KMS-11 (cell line): ENCODE data around the gene DYNLL1.
A peak's percentile ranks its signal among the peaks of the same experiment; 100 is the strongest.

Experiments
- H2AFZ ChIP-seq: fragments of 200-600 bp; sonication (generic); 2 replicates; pipeline ENCODE4 v1.6.1; 2016; ENCODE audit warnings: antibody characterized with exemption, mixed run types, low read depth
- H3K27ac ChIP-seq: fragments of 200-600 bp; sonication (generic); 2 replicates; pipeline ENCODE4 v1.6.1; 2016; ENCODE audit warnings: mild to moderate bottlenecking, mixed run types
- H3K27me3 ChIP-seq: fragments of 200-600 bp; sonication (generic); 2 replicates; pipeline ENCODE4 v1.6.1; 2017; ENCODE audit warnings: mild to moderate bottlenecking, low read depth, mixed run types, moderate library complexity; ENCODE audit not compliant: insufficient read depth
- H3K36me3 ChIP-seq: fragments of 200-600 bp; sonication (generic); 2 replicates; pipeline ENCODE4 v1.6.1; 2017; ENCODE audit warnings: mild to moderate bottlenecking, mixed run types; ENCODE audit not compliant: insufficient read depth
- H3K4me1 ChIP-seq: fragments of 200-600 bp; sonication (generic); 2 replicates; pipeline ENCODE4 v1.6.1; 2016; ENCODE audit warnings: mild to moderate bottlenecking, low read depth, mixed run types; ENCODE audit not compliant: poor library complexity, severe bottlenecking
- H3K4me2 ChIP-seq: fragments of 200-600 bp; sonication (generic); 2 replicates; pipeline ENCODE4 v1.7.0; 2016; ENCODE audit warnings: mild to moderate bottlenecking, mixed run types
- H3K4me3 ChIP-seq: fragments of 200-600 bp; sonication (generic); IDR thresholded peaks from 2 replicates; pipeline ENCODE4 v1.6.1; 2017; ENCODE audit warnings: low read depth, low read length, mixed read lengths; ENCODE audit not compliant: insufficient read depth
- H3K79me2 ChIP-seq: fragments of 200-600 bp; sonication (generic); 2 replicates; pipeline ENCODE4 v1.6.1; 2016; ENCODE audit warnings: low read depth, mixed run types; ENCODE audit not compliant: insufficient read depth
- H3K9ac ChIP-seq: fragments of 200-600 bp; sonication (generic); 2 replicates; pipeline ENCODE4 v1.6.1; 2016; ENCODE audit warnings: mild to moderate bottlenecking, mixed run types
- H4K20me1 ChIP-seq: fragments of 200-600 bp; sonication (generic); 2 replicates; pipeline ENCODE4 v1.6.1; 2016; ENCODE audit warnings: mild to moderate bottlenecking, mixed run types; ENCODE audit not compliant: insufficient read depth
- CTCF ChIP-seq: fragments of 200-600 bp; sonication (generic); conservative IDR thresholded peaks from 2 replicates; pipeline ENCODE4 v1.6.1; 2017; ENCODE audit warnings: low read depth, mild to moderate bottlenecking, antibody characterized with exemption, low read length, moderate library complexity, mixed read lengths

DYNLL1 gene

DNA sequence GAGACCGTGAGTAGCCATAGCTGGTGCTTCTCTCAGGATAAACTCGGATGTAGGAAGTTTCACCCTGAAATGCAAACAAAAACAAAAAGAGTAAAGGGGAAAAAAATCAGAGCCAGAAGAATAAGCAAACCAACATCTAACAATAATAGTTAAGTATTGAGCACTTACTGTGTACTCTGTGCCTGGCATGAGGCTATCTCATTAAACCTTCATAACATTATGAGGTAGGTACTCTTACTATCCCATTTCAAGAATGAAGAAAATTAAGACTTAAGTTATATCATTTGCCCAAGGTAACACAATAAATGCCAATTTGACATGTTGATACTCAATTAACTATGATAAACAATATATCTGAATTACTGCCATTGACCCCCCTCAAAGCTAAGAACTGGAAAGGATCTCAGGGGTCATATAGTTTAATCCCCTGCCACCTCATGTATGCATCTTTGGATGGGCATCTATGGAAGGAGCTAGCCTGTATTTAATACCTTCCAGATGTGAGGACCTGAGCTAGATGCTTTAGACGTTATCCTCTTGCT lies 33.7 kb upstream of the DYNLL1 start:
- Histone ChIP-seq H3K27me3 (no peaks in the 10 kb centered on the region), H2AFZ (no peak overlapping the region), H4K20me1 (0 out of 2 replicates have a peak, but pooled peaks cover 3% of the 10 kb centered on the region), H3K27ac (no peak overlapping the region), H3K4me2 (no peak overlapping the region), H3K4me3 (no peak overlapping the region), H3K79me2 (peaks cover 27% of the 10 kb centered on the region; the same call in 1 of the 2 replicates), H3K36me3 (peaks cover 4% of the 10 kb centered on the region; the same call in 1 of the 2 replicates), H3K9ac (no peak overlapping the region), H3K4me1 (peaks cover 5% of the 10 kb centered on the region)
- no peak for TF ChIP-seq CTCF

DNA sequence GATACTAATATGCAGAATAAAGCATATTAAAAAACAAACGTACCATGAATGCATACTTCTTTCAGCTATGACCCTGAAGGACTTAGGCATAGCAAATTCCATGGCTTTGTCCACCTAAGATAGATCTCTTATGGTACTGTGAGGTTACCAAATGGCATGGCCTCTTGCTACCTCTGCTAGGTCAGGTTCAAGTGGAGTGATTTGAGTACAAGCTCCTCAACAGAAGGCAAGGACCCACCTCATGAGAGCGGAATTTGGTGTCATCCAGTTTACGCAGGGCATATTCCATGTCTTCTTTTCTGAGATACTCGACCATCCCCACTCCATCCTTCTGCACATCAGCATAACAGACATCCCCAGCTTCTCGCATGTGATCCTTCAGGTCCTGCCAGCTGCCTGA lies 32.2 kb upstream of the DYNLL1 start:
- H3K79me2 ChIP-seq: peaks cover 42% of the 10 kb centered on the region
- no peak overlapping the region for H3K4me2 ChIP-seq
- 0 out of 2 replicates have a peak, but pooled peaks cover 3% of the 10 kb centered on the region for H4K20me1 ChIP-seq
- peaks cover 9% of the 10 kb centered on the region for H3K4me1 ChIP-seq
- no peak overlapping the region for H3K9ac ChIP-seq
- no peak overlapping the region for H2AFZ ChIP-seq
- peaks cover 4% of the 10 kb centered on the region; the same call in 1 of the 2 replicates for H3K36me3 ChIP-seq
- H3K4me3 ChIP-seq: no peak overlapping the region
- no peak for TF ChIP-seq CTCF
- H3K27me3 ChIP-seq: no peaks in the 10 kb centered on the region
- no peak overlapping the region for H3K27ac ChIP-seq

DNA sequence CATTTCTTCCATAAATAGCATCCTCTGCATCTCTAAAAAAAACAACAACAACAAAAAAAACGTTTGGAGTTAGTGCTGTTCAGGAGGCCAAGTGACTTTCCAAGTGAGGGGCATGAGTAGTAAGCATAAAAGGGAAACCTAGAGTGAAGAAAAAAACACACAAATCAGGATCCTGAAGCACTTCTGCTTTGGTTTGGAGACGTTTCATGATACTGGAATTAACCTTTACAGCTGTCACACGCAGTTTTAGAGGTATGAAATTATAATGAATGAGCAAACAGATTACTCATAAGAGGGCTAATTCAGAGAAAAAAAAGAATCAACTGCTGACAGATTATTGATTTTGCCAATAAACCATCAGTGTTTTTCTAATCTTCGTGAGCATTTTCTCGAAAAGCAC lies 30.2 kb upstream of the DYNLL1 start:
- H3K4me2 ChIP-seq: no peak overlapping the region
- H3K27ac ChIP-seq: no peak overlapping the region
- H3K36me3 ChIP-seq: peaks cover 4% of the 10 kb centered on the region; the same call in 1 of the 2 replicates
- no peak overlapping the region for H3K9ac ChIP-seq
- peaks cover 46% of the 10 kb centered on the region for H3K79me2 ChIP-seq
- H4K20me1 ChIP-seq: 0 out of 2 replicates have a peak, but pooled peaks cover 3% of the 10 kb centered on the region
- H3K4me1 ChIP-seq: peaks cover 9% of the 10 kb centered on the region
- H3K4me3 ChIP-seq: no peak overlapping the region
- TF ChIP-seq CTCF: no peak
- no peaks in the 10 kb centered on the region for H3K27me3 ChIP-seq
- H2AFZ ChIP-seq: no peak overlapping the region

DNA sequence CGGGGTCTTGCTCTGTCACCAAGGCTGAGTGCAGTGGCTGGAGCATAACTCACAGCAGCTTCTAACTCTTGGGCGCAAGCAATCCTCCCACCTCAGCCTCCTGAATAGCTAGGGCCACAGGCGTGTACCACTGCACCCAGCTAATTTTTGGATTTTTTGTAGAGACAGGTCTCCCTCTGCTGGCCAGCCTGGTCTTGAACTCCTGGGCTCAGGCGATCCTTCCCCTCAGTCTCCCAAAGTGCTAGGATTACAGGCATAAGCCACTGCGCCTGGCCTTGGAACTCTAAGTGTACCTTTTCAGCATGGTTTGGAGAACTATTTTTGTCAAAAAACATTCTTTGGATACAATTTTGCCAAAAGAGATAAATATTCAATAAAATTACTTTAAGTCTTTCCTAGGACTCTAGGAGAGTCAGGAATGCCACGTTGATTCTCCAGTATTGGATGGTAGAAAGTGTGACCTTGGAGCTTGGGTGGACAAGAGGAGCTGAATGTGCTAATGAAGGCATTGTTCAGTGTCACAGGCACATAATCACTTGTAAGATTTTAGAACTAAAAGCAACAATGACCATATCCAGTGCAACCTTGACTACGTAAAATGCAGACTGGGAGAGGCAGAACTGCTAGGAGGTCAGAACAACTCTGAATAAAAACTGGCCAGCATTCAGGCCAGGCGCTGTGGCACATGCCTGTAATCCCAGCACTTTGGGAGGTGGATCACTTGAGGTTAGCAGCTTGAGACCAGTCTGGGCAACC lies 29.2 kb upstream of the DYNLL1 start:
- Histone ChIP-seq H4K20me1 (0 out of 2 replicates have a peak, but pooled peaks cover 3% of the 10 kb centered on the region), H3K9ac (no peak overlapping the region)

More for the DNA sequence above, 29.2 kb upstream of the DYNLL1 start:
- Histone ChIP-seq H3K27ac (no peak overlapping the region), H3K27me3 (no peaks in the 10 kb centered on the region), H3K79me2 (peaks cover 46% of the 10 kb centered on the region), H3K36me3 (peaks cover 4% of the 10 kb centered on the region; the same call in 1 of the 2 replicates), H3K4me2 (no peak overlapping the region), H3K4me1 (peaks cover 9% of the 10 kb centered on the region), H2AFZ (no peak overlapping the region), H3K4me3 (no peak overlapping the region)
- TF ChIP-seq CTCF: peak; percentile 62
